Fibroblast of gingiva (primary cell): Measurements from ENCODE around the gene NOTCH4.
"Not testable (repeated sequence)": the region's sequence is repeated elsewhere in the genome, so short reads cannot be mapped to it uniquely, and the experiment has no call there.

ENCODE experiments used
- DNase-seq: peaks from one replicate; pipeline ENCODE4 v3.0.0-alpha.2; 2011; ENCODE audit warnings: low read depth

Gene NOTCH4

DNA sequence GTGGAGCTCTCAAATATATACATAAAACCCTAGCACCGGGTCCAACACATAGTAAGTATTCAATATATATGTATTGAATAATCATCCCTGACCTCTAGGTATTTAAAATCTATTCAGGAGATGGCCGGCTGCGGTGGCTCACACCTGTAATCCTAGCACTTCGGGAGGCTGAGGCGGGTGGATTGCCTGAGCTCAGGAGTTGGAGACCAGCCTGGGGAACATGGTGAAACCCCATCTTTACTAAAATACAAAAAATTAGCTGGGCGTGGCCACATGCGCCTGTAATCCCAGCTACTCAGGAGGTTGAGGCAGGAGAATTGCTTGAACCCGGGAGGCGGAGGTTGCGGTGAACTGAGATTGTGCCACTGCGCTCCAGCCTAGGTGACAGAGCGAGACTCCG lies 30.8 kb downstream of the NOTCH4 start:
- DNase-seq = not testable (repeated sequence)

DNA sequence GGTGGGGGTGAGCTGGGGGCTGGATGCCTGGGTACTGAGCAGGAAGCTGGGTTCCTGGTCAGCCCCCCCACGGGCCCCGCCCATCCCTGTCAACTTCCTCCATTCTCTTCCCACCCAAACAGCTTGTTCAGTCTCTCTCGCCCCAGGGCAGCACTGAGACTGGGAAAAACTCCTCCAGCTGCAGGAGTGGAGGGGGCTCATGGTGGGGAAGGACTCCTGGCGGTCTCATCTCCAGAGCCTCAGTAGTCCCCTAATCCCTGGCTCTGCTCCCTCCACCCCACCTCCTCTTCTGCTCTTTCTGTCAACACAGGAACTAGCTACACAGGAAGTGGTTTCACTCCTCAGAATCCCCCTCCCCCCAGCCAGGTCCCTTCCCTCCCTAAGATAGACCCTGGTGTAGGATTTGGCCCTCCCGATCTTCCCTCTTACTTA lies 31.2 kb downstream of the NOTCH4 start, which contains the start of gene GPSM3:
Gene GPSM3 (minus strand): TSS at position 36 of the 432 bp plus-strand sequence. CDS start 130 bp downstream, outside the sequence.
- no peak for DNase-seq

DNA sequence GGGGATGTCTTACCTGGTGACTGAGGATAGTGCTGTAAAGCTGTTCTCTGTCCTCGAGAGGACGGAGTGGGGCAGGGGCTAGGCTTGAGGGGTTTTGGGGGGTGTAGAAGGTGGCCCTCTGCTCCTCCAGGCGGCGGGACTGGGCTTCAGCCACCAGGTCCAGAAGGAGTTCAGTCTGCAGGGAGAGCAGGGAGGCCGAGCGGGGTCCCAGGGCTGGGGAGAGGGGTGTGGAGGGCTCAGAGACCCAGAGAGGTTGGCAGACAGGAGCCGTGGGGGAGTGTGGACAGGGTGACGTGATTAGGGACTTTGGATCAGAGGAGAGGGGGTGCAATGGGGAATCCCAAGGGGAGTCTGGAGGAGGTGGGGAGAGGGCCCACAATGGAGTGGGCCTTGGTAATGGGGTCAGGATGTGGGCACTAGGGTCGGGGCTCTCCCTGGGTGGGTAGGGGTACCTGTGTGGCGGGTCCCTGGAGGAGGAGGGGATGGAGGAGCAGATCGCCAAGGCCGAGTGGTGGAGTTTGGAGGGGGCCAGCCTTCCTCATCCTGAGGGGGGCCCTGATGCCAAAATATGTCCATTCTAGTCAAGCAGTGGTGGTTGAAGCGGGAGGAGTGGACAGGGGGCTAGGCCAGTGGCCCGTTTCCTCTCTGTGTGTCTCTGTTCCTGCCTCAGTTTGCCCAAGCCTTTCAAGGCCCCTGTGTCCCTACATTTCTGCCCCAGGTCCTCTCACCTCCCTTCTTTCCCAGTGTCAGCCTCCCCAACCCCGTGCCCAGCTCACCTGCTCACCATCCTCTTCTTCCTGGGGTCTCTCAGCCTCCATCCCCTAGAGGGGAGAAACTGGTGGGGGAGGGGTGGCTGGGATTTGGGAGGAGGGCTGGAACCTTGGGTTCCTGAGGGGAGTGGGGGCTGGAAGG lies 31.9 kb downstream of the NOTCH4 start:
- DNase-seq = no peak

DNA sequence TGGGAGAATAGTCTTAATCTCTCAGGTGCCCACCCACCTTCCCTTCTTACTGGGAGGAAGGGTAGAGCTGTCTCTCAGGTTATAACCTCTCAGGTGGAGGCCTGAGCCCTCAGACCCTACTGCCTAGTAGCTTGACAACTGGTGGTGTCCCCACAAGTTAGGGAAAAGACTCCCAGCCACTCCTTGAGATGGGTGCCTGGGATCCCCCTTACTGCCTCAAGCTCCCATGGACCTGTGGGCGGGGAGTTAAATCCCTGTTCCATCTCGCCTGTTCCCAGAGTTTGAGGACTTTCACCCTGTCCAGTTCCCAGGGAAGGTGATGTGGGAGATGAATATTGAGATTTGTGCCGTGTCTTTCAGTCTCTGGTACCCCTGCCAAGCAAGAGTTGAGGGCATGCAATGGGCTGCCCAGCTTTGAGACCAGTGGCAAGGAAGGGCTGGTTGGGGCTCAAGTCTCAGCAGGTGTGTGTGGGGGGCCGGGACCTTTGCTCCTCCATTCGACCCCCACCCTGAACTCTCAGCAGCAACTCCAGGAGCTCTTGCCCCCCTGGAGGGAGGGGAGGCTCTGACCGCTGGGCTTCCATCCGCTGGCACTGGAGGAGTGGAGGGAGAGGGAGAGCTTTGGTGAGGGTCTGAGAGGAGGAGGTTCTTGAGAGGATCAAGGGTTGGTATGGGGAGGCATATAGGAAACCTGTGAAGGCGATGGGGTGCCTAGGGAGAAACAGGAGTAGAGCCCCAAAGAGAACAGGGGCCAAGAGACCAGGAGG lies 32.8 kb downstream of the NOTCH4 start:
- no peak for DNase-seq

DNA sequence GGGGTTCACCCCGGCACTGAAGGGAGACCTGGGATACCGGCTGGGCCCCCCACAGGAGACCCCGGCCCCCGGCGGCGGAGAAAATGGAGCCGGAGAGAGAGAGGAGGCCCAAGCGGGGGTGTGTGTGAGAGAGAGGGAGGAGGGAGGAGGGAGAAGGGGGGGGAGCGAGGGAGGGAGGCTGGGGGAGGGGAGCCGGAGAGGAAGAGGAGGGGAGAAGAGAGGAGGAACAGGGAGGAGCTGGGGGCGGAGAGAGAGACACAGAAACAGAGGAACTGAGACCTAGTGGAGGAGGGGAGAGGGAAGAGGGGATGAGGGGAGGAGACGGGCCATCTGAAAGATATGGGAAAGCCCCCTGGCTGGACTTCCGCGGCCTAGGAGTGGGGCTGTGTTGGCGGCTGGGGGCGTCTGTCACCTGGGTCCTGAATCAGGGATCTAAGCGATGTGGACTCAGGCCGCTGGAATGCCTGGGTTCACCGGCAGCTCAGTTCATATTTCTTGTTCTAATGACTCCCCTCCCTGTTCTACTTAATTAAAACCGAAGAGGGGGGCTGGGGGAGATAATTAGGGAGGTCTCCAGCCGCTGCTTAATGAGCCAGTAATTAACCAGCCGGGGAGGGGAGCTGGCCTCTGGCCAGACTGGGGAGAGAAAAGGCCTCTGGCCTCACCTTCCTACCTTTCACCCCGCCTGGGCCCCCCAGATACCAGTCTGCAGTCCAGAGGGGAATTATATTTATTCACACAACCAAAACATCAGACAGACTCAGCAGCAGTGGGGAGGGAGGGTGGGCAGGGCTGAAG lies 33.6 kb downstream of the NOTCH4 start, which contains the start of gene PBX2:
Gene PBX2 (minus strand): TSS at position 149 of the 798 bp plus-strand sequence. CDS start 287 bp downstream, outside the sequence.
- DNase-seq = peak; percentile 94

DNA sequence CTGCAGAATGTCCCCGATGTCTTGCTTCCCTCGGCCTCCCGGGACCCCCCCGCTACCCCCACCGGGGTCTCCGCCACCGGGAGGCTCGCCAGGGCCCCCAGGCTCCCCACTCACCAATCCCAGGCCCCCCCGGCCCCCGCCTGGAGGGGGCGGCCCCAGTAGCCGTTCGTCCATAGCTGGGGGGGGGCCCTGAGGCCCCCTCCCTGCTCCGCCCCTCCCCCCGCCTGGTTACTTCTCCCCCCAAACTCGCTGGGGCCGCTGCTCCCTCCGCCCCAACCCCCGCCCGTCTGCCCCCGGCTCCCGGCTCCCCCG lies 34.2 kb downstream of the NOTCH4 start:
- no peak for DNase-seq

DNA sequence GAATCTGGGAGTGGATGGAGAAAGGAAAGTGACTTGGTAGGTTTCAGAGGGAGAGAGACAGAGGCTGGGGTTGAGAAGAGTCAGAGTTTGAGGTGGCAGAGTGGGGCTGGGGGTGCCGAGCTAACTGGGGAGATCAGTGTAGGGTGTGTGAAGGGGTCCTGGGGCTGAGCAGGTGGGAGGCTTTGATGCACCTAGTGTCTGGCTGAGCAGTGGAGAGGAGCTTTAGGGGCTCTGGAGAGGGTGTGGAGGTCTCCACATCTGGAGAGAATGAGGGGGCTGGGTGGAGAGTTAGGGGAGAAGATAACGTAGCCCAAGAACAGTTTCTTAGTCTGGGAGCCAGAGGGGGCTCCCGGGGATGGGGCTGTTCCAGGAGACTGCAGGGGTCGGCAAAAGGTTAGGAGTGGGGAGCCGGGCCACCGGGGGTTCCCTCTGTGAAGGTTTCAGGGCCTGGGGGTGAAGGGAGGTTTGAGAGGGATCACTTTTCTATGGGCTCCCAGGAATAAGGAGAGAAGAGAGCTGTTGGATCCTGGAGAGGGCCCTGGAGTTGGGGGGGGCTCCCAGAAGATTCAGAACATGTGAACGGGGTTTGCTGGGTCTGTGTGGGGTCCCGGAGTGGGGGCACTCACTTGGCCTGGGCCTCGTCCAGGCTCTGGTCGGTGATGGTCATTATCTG lies 34.7 kb downstream of the NOTCH4 start:
- no peak for DNase-seq

DNA sequence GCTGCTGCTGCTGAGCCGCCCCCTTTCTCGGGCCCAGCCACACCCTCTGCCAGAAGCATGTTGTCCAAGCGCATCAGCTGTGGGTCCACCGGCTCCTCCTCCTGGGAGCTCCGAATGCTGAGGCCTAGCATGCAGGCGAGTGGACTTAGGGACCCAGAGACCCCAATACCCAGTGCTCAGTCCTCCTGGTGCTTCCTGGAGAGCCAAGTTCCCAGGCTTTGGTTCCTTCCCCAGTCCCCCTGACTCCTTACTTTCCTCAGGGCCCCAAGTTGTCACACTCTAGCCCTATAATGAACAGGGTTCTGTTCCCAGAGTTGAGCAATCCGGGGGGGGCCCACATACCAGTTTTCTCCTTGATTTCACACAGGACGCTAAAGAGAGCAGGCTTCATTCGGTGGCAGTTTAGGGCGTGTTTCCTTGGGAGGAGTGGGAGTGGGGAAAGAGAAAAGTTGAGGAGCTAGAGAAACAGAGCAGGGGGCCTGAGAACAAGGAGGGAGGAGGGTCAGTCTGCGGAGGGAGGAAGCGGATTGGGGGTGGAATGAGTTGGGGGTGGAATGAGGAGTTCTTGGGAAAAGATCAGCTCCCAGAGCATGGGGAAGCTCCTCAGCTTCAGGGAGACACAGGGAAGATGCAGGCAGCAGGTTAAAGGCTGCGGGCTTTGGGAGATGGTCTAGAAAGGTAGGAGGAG lies 35.3 kb downstream of the NOTCH4 start:
- DNase-seq = peak; percentile 32

DNA sequence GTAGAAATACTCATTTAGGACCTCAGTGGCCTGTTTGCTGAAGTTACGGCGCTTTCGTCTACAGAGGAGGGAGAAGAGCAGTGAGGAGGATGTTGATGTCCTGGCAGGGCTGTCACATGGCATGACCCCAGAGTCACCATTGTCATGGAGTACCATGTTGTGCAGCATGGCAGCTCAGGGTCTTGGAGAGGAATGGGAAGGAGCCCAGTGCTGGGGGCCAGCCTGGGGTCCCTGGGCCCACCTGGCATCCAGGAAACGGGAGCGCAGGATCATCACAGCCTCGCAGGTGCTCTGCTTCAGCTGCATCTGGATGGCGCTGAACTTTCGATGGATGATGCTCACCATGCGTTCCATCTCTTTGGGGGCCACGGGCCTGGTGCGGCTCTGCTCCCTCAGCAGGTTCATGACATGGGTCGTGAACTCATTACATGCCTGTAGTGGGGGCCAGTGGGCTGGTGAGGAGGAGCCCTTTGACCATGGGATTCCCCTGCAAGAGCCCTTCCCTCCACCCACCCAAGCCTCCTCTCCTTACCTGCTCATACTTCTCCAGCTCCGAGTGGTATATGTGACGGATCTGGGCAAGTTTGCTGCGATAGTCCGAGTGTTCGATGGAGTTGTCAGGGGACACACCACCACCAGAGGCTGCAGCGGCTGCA lies 36.0 kb downstream of the NOTCH4 start:
- not testable (repeated sequence) for DNase-seq

DNA sequence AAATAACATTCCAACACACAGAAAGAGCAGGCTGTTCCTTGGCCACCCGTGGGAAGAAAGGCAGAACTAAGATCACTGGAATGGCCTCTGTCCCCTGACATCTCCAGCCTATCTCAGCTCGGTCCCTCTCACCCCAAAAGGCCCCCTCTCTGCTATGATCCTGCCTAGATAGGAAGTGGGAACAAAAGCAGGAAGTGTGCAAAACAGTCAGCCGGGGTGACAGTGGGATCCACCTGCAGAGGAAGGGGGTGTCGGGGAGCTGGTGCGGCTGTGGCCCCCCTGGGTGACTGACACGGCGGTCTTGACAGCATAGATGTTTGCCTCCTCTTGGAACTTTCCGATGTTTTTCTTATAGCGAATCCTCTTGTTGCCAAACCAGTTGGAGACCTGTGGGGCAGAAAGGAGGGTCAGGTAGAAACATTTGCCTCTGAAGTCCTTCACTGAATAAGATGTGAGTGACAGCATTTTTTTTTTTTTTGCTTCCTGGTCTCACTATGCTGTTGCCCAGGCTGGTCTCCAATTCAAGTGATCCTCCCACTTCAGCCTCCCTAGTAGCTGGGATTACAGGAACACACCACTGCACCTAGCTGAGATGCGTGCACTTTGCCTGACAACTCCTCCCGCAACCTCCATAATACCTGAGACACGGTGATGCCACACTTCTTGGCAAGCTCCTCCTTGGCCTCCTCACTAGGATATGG lies 36.7 kb downstream of the NOTCH4 start:
- DNase-seq = no peak

DNA sequence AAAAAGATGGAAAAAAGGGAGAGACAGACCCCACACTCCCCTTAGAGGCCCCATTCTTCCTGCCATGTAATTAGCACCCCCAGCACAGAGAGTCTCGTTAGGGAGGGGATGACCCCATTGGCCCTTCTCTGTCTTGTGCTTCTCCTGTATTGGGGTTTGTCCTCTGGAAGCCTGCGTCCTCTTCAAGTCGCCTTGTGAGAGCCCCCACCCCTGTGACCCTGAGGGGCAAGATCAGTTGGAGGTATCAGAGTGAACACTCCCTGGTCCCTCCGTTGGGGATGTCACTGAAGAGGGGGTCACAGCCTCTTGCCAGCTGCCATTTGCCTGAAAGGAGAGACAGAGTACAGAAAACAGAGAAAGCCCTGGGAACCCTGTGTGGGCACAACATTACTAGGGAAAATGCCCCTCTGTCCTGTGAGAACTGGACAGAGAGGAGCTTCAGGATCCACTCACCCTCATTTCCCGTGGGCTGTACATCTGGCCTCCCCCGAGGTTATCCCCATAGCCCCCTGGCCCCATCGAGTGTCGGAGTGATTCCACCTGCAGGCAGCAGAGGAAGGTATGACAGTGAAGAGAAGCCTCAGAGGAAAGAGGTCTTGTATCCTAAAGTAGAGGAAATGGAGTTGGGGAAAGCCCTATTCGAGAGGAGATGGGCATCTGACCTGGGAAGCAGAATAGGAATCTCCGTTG lies 37.6 kb downstream of the NOTCH4 start:
- not testable (repeated sequence) for DNase-seq

DNA sequence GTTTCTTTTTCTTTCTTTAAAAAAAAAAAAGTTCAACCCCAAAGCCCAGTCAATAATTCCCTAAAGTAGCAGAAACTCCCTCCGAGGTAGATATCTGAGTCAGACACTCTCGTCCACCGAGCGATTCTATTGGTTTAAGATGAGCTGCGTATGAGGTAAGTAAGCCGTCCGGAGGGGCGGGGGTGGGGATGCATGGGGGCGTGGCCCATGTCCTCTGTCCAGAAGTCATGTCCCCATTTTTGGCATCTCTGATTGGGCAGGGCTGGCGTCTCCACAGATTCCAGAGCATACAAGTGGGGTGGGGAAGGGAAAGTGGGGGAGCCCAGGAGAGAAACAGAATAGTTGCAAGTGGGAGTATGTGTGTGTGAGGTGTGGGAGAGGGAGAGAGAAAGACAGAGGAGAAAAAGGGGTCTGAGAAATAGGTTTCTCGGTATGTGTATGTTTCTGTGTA lies 38.2 kb downstream of the NOTCH4 start:
- peak; percentile 89 for DNase-seq

DNA sequence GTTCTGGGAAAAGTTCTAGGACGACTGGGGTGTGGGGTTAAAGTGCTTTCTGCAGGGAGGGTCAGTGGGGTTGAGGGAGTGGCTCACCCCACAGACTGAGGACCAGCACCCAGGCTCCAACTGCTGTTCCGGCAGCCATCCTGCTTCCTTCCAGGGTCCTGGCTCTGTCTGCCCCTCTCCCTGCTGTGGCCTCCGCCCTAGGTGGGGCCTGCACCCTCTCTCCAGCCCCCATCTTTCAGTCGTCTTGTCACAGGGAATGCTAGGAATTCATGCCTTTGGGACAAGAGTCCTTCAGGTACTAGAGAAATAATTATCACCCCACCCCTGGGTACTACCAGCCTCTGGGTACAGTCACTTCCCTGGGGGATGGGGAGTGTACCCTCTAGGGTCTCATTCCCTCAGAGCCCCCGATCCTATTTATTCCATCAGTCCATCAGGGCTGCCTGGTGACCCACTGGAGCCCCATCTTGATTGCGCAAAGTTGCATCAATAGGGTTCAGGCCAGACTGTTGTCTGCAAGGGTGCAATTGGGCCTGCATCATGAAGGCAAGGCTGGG lies 39.7 kb downstream of the NOTCH4 start, which contains the start of gene AGER:
Gene AGER (minus strand): TSS at position 170 of the 557 bp plus-strand sequence. CDS start 31 bp downstream, at position 139.
- no peak for DNase-seq

DNA sequence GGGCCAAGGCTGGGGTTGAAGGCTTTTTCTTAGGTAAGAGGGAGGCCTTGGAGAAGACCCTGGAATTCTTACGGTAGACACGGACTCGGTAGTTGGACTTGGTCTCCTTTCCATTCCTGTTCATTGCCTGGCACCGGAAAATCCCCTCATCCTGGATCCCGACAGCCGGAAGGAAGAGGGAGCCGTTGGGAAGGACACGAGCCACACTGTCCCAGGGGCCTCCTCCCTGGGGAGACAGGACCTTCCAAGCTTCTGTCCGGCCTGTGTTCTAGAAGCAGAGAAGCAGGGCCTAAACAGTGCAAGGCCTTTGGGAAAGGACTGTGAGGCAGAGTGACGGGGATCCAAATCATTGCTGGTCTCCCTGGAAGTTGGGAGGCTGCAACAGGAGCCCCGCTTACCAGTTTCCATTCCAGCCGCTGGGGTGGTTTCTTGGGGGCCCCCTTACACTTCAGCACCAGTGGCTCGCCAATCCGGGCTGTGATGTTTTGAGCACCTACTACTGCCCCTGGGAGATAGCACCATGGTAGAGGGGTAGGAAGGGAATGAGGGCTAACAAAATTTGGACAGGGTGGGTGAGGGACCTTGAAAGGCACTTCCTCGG lies 40.3 kb downstream of the NOTCH4 start:
- DNase-seq = no peak

DNA sequence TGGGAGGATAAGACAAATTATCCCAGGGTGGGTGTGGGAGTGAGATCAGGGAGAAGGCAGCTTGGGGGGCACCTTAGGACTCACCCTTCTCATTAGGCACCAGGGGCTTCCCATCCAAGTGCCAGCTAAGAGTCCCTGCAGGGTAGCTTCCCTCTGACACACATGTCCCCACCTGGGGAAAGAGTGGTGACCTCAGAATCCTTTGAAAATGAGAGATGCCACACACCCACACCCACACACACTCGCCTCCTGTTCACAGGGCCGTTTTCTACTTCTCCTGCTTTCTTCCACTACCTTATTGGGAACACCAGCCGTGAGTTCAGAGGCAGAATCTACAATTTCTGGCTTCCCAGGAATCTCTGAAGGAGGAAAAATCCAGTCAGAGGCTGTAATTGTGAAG lies 40.8 kb downstream of the NOTCH4 start:
- no peak for DNase-seq

DNA sequence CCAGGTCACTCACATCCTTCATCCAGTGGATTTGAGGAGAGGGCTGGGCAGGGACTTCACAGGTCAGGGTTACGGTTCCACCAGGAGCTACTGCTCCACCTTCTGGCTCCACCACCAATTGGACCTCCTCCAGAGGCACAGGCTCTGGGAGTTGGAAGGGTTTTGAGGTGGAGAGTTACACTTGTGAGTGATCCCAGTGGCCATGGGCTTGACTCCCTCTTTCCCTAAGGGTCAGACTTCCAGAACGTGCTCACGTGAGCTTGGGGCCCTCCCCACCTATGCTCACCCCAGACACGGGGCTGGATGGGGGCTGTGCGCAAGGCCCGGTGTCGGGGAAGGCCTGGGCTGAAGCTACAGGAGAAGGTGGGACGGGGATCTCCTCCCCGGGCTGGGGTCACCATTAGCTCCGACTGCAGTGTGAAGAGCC lies 41.3 kb downstream of the NOTCH4 start:
- DNase-seq = no peak

DNA sequence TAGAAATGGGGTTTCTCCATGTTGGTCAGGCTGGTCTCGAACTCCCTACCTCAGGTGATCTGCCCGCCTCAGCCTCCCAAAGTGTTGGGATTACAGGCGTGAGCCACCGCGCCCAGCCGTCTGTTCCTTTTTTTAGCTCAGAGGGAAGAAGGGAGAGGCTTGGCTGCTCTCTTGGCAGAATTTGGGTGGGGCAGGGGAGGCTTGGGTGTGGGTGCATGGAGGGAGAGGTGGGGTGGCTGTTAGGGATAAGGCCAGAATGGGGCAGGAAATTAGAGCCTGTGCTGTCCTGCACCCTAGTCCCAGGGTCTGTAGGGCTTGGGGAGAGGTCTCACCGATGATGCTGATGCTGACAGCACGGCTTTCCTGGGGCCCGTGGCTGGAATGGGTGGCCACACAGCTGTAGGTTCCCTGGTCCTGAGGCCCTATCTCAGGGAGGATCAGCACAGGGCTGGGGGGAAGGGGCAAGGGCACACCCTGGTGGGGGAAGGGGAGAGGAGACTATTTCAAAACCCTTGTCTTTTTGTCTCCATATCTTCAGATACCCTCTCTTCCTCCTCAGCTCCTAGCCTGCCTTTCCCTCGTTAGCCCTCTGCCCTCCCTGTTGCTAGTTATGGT lies 41.8 kb downstream of the NOTCH4 start:
- DNase-seq = no peak
